CD4-positive, CD25-positive, alpha-beta regulatory T cell (primary cell): ENCODE measurements around the gene GGN. TPM values are rescaled to one million over a fixed set of nuclear protein-coding genes. Genes with fewer than 3 reads are reported as not detected.
"Not testable (repeated sequence)": the region's sequence is repeated elsewhere in the genome, so short reads cannot be mapped to it uniquely, and the experiment has no call there.

ENCODE experiments used
- ATAC-seq, 2 donors: fragments of 150-1000 bp; cut with Tn5 transposase; one replicate each; pipeline ENCODE4 v1.10.0; 2021; ENCODE audit warnings: low read depth in 2 of 2, moderate number of reproducible peaks in 2 of 2, moderate library complexity in 1 of 2
- DNase-seq, 3 donors: peaks; one replicate each; pipeline versions ENCODE4 v3.0.0 to v3.0.0-alpha.2; 2012 to 2022; ENCODE audit warnings: mixed read lengths in 1 of 3
- H3K27ac ChIP-seq: one replicate; pipeline ENCODE4 v1.7.0; 2013; ENCODE audit warnings: mild to moderate bottlenecking, low read length; ENCODE audit not compliant: insufficient read depth, poor library complexity, severe bottlenecking
- H3K27me3 ChIP-seq: one replicate; pipeline ENCODE4 v1.7.0; 2013; ENCODE audit warnings: low read length; ENCODE audit not compliant: control insufficient read depth, insufficient read depth
- H3K36me3 ChIP-seq: one replicate; pipeline ENCODE4 v1.7.0; 2013; ENCODE audit warnings: mild to moderate bottlenecking, low read length, moderate library complexity; ENCODE audit not compliant: control insufficient read depth, insufficient read depth
- H3K4me1 ChIP-seq: 2 replicates; pipeline ENCODE4 v1.7.0; 2013; ENCODE audit warnings: mild to moderate bottlenecking, low read length; ENCODE audit not compliant: insufficient read depth, control insufficient read depth, poor library complexity, severe bottlenecking
- H3K4me3 ChIP-seq: one replicate; pipeline ENCODE4 v1.7.0; 2013; ENCODE audit warnings: low read depth, mild to moderate bottlenecking, low read length, moderate library complexity
- H3K9me3 ChIP-seq, 2 experiments: 1 replicate in 1 of 2; 2 replicates in 1 of 2; pipeline ENCODE4 v1.7.0; 2013; ENCODE audit warnings: low read length in 2 of 2, mild to moderate bottlenecking in 1 of 2, moderate library complexity in 1 of 2; ENCODE audit not compliant: control insufficient read depth in 2 of 2
- H3K27ac Mint-ChIP-seq, 3 donors: one replicate each; pipeline ENCODE4 v1.8.0; 2020 to 2022; ENCODE audit warnings: mild to moderate bottlenecking in 3 of 3, mixed read lengths in 3 of 3, moderate library complexity in 2 of 3
- H3K27me3 Mint-ChIP-seq: one replicate; pipeline ENCODE4 v1.8.0; 2022; ENCODE audit warnings: mild to moderate bottlenecking, mixed read lengths
- H3K36me3 Mint-ChIP-seq: one replicate; pipeline ENCODE4 v1.8.0; 2020; ENCODE audit warnings: mixed read lengths
- H3K4me1 Mint-ChIP-seq, 4 donors: one replicate each; pipeline ENCODE4 v1.8.0; 2020 to 2022; ENCODE audit warnings: mixed read lengths in 4 of 4, mild to moderate bottlenecking in 1 of 4
- H3K4me3 Mint-ChIP-seq, 4 donors: one replicate each; pipeline ENCODE4 v1.8.0; 2020 to 2022; ENCODE audit warnings: mild to moderate bottlenecking in 4 of 4, mixed read lengths in 4 of 4, moderate library complexity in 3 of 4
- H3K9me3 Mint-ChIP-seq, 7 donors: one replicate each; pipeline ENCODE4 v1.8.0; 2020 to 2022; ENCODE audit warnings: mixed read lengths in 7 of 7, mild to moderate bottlenecking in 3 of 7, moderate library complexity in 2 of 7
- polyA plus RNA-seq, 4 donors: library from polyadenylated mRNA; unstranded; fragments of 300-500 nt; fragmentation: Illumina TruSeq; gene quantifications; one replicate each; pipeline ENCODE4 v1.2.3, GENCODE V29; 2021
- total RNA-seq: library from RNA; stranded (reverse); gene quantifications from one replicate; pipeline ENCODE4 v1.2.3, GENCODE V29; 2022

Gene GGN
- total and polyA plus RNA-seq, 5 donors from 2014 or later = 0.91 TPM; not detected in 4

DNA sequence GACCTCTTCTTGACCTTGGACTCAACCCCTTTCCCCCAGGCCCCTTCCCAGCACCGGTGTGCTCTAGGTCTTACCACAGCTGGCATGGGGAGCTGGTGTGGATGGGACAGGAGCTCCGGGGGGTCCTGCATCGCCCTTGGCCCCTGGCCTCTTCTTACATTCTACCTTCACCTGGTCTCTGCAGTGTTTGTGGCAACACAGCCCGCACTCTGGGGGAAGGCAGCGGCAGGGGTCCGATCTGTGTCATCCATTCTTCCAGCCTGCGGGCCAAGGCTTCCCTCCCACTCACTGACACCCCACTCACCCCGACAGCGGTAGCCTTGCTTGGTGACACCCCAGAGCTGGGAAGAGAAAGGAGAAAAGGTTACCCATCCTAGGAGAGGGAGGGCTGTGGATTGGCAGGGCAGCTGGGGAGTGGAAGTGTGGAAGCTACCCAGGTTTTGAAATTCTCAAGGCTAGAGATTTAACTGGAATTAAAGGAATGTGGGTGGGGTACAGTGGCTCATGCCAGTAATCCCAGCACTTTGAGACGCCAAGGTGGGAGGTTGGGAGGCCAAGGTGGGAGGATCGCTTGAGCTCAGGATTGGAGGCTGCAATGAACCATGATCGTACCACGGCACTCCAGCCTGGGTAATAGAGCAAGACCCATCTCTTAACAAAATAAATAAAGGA, 23.3 kb upstream of the GGN start:
- Mint-ChIP-seq H3K36me3 (peaks cover 3% of the 10 kb centered on the region), H3K4me3 (no peak overlapping the region), H3K9me3 (no peaks in the 10 kb centered on the region), H3K27ac (peak overlapping the region in 1 of 3 donors; percentile 38), H3K4me1 (no peaks in the 10 kb centered on the region), H3K27me3 (no peaks in the 10 kb centered on the region)
- H3K4me1 ChIP-seq = no peaks in the 10 kb centered on the region
- no peaks in the 10 kb centered on the region for H3K27me3 ChIP-seq
- H3K27ac ChIP-seq = no peak overlapping the region
- no peak overlapping the region for H3K4me3 ChIP-seq
- H3K9me3 ChIP-seq = no peaks in the 10 kb centered on the region
- peaks cover 11% of the 10 kb centered on the region for H3K36me3 ChIP-seq
- DNase-seq (no peak), ATAC-seq (no peak)

DNA sequence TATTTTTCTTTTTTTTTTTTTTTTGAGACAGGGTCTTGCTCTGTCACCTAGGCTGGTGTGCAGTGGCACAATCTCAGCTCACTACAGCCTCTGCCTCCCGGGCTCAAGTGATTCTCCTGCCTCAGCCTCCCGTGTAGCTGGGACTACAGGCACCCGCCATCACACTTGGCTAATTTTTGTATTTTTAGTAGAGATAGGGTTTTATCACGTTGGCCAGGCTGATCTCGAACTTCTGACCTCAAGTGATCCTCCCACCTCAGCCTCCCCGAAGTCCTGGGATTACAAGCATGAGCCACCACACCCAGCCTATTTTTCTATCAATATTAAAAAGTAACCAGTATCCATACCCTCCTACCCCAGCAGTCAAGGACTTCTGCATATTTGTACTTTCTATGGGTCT, 22.6 kb upstream of the GGN start:
- not testable (repeated sequence) for H3K9me3 Mint-ChIP-seq, H3K4me3 Mint-ChIP-seq, H3K27me3 Mint-ChIP-seq, ATAC-seq, H3K27ac ChIP-seq, H3K27me3 ChIP-seq, H3K36me3 Mint-ChIP-seq, H3K4me1 Mint-ChIP-seq, H3K4me3 ChIP-seq, H3K9me3 ChIP-seq, DNase-seq, H3K4me1 ChIP-seq
- H3K27ac Mint-ChIP-seq = peak overlapping the region in 1 of 3 donors; percentile 52
- peaks cover 13% of the 10 kb centered on the region for H3K36me3 ChIP-seq

DNA sequence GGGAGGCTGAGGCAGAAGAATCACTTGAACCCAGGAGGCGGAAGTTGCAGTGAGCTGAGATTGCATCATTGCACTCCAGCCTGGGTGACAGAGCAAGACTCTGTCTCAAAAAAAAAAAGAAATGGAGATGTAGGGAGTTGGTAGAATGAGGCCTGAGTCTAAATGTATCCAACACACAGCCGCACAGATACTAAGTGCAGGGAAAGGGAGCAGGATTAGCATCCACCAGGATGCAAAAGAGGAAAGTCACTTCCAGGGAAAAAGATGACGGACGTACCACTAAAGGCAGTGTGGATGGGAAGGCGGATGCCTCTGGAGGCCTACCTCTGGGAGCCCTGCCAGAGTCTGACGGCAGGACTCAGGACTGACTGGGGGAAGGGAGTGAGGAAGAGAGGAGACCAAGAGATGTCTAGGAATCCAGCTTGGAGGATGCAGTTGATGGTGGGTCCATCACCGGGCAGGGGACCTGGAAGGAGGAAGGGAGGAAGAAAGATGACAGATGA, 21.8 kb upstream of the GGN start:
- no peak overlapping the region for H3K4me3 ChIP-seq
- Mint-ChIP-seq H3K4me1 (peaks cover 0 to 7% (median 0%) of the 10 kb centered on the region in 4 donors), H3K27ac (no peak overlapping the region), H3K36me3 (peaks cover 8% of the 10 kb centered on the region), H3K9me3 (no peaks in the 10 kb centered on the region), H3K27me3 (no peaks in the 10 kb centered on the region), H3K4me3 (peak overlapping the region in 1 of 4 donors; percentile 48)
- DNase-seq (no peak), ATAC-seq (no peak)
- H3K9me3 ChIP-seq = no peaks in the 10 kb centered on the region
- peaks cover 2% of the 10 kb centered on the region for H3K4me1 ChIP-seq
- no peaks in the 10 kb centered on the region for H3K27me3 ChIP-seq
- H3K27ac ChIP-seq = no peak overlapping the region
- H3K36me3 ChIP-seq = peaks cover 16% of the 10 kb centered on the region

DNA sequence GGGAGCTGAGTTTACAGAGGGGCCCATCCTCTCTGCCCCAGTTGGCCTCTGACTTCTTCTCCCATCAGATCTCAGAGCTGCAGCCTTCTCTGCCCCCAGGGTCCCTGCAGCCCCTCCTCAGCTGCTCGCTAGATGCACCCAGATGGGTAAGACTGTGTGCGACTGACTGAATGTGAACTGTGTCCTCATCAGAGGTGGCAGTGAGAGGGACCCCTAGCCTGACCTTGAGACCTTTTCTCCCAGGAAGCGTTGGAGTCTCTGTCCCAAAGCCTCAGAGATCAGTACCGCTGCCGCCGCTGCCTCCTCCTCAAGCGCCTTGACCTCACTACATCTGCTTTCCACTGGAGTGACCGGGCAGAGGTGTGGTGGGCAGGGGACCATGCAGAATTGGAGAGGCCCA, 17.4 kb upstream of the GGN start:
- peak overlapping the region; percentile 43 to 89 (median 71) for H3K4me3 Mint-ChIP-seq
- peaks cover 11% of the 10 kb centered on the region for H3K36me3 Mint-ChIP-seq
- H3K36me3 ChIP-seq = peaks cover 16% of the 10 kb centered on the region
- no peaks in the 10 kb centered on the region for H3K27me3 Mint-ChIP-seq
- peaks cover 13% of the 10 kb centered on the region for H3K4me1 ChIP-seq
- H3K4me1 Mint-ChIP-seq = peaks cover 0 to 26% (median 4%) of the 10 kb centered on the region in 4 donors
- H3K27ac ChIP-seq = no peak overlapping the region
- peak overlapping the region in 1 of 3 donors; percentile 56 for H3K27ac Mint-ChIP-seq
- H3K27me3 ChIP-seq = no peaks in the 10 kb centered on the region
- no peaks in the 10 kb centered on the region for H3K9me3 Mint-ChIP-seq
- ATAC-seq (no peak), DNase-seq (no peak)
- H3K4me3 ChIP-seq = no peak overlapping the region
- no peaks in the 10 kb centered on the region for H3K9me3 ChIP-seq

DNA sequence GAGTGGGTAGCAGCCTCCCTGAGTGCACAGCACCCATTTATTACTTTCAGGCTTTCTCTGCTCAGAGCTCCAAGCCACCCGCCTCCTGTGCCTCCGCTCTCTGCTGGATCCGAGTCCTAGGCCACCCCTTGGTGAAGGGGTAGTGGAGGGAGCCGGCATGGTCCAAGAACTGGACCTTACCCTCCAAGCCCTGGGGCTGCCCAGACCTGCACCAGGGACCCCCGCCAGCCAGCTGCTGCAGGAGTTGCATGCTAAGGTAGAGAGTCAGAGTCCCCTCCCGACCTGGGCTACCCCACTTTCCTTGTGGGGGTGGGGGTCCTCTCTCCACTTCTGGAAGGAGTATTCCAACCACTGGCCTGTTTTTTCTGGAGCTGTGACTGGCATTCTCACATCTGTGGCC, 17.0 kb upstream of the GGN start:
- no peaks in the 10 kb centered on the region for H3K27me3 Mint-ChIP-seq

DNA sequence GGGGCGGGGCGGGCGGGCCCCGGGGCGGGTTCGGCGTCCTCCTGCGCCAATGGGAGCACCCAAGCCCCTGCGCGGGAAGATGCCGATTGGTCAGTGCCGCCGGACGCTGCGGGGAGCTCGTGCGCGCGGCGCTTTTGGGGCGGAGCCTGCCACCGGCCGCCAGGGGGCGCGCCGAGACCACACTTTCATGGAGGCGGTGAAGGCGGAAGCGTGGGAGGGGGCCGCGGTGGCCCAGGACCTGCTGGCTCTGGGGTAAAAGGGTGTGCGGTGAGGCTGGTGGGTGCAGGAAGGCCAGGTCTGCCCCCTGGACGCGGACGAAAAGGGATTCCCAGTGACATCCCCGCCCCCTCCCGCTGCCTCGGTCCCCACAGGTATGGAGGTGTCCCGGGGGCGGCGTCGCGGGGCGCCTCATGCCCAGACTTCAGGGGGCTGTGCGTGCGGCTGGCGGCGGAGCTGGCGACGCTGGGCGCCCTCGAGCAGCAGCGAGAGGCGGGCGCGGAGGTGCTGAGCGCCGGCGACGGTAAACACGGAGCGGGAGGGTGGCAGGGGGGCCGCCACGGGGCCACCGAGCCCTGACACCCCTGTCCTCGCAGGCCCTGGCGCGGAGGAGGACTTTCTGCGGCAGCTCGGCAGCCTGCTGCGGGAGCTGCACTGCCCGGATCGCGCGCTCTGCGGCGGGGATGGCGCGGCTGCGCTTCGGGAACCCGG, 15.3 kb upstream of the GGN start, which contains the start of gene FAM98C:
Gene FAM98C (plus strand): TSS at position 127 of the 708 bp plus-strand sequence. CDS start 61 bp downstream, at position 188.
- peak within 1 kb of the TSS; percentile 74 for H3K4me3 ChIP-seq
- DNase-seq = peak; percentile 96 to 99 (median 99)
- peak; percentile 96 to 97 for ATAC-seq
- Mint-ChIP-seq H3K9me3 (no peaks in the 10 kb centered on the region), H3K27me3 (no peaks in the 10 kb centered on the region), H3K36me3 (peaks cover 13% of the 10 kb centered on the region), H3K27ac (peak within 1 kb of the TSS; percentile 79 to 96 (median 95)), H3K4me3 (peak within 1 kb of the TSS; percentile 90 to 97 (median 95)), H3K4me1 (peaks cover 0 to 26% (median 4%) of the 10 kb centered on the region in 4 donors)
- peaks cover 14% of the 10 kb centered on the region for H3K36me3 ChIP-seq
- peaks cover 13% of the 10 kb centered on the region for H3K4me1 ChIP-seq
- peak within 1 kb of the TSS; percentile 82 for H3K27ac ChIP-seq
- H3K27me3 ChIP-seq = no peaks in the 10 kb centered on the region
- H3K9me3 ChIP-seq = no peaks in the 10 kb centered on the region

More for the DNA sequence above, 17.0 kb upstream of the GGN start:
- peaks cover 0 to 26% (median 4%) of the 10 kb centered on the region in 4 donors for H3K4me1 Mint-ChIP-seq
- peaks cover 16% of the 10 kb centered on the region for H3K36me3 ChIP-seq
- H3K27ac ChIP-seq = no peak overlapping the region
- no peaks in the 10 kb centered on the region for H3K9me3 ChIP-seq
- no peaks in the 10 kb centered on the region for H3K9me3 Mint-ChIP-seq
- DNase-seq (no peak), ATAC-seq (no peak)
- no peak overlapping the region for H3K4me3 ChIP-seq
- H3K4me3 Mint-ChIP-seq = peak overlapping the region; percentile 69 to 90 (median 82)
- H3K36me3 Mint-ChIP-seq = peaks cover 13% of the 10 kb centered on the region
- H3K27ac Mint-ChIP-seq = peak overlapping the region in 2 of 3 donors; percentile 62 to 95
- H3K27me3 ChIP-seq = no peaks in the 10 kb centered on the region
- H3K4me1 ChIP-seq = peaks cover 13% of the 10 kb centered on the region

DNA sequence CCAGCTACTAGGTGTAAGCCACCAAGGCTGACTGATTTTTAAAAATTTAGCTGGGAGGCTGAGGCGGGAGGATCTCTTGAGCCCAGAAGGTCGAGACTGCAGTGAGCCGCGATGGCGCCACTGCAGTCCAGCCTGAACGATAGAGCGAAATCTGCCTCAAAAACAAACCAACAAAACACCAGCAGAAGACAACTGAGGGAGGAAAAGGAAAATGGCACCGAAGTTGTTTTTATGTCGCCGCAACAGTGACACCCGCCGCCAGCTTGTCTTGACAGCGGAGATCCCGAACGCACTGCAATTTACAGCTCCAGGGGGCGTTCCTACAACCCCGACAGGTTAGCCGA, 14.8 kb upstream of the GGN start:
- Mint-ChIP-seq H3K36me3 (peaks cover 13% of the 10 kb centered on the region), H3K27me3 (peaks cover 1% of the 10 kb centered on the region), H3K4me1 (peaks cover 0 to 26% (median 4%) of the 10 kb centered on the region in 4 donors), H3K9me3 (no peaks in the 10 kb centered on the region), H3K27ac (peak overlapping the region; percentile 79 to 96 (median 95)), H3K4me3 (peak overlapping the region; percentile 90 to 97 (median 95))
- Histone ChIP-seq H3K27ac (peak overlapping the region; percentile 82), H3K4me3 (peak overlapping the region; percentile 74), H3K27me3 (no peaks in the 10 kb centered on the region), H3K36me3 (peaks cover 14% of the 10 kb centered on the region), H3K4me1 (peaks cover 13% of the 10 kb centered on the region), H3K9me3 (no peaks in the 10 kb centered on the region)
- no peak for ATAC-seq
- DNase-seq = no peak
